ENCODE results near the gene UBAP2. TPM values are rescaled to one million over a fixed set of nuclear protein-coding genes. Genes with fewer than 3 reads are reported as not detected.

The UBAP2 gene
- total RNA-seq, 1 experiment from 2014 or later = 60.8 TPM

GRCh38 chr9:34097865-34098264, 49.2 kb upstream of the UBAP2 start:
- H3K4me2 ChIP-seq (ENCODE audit: insufficient read depth, insufficient read length, low read length) = no peak overlapping the region
- H4K91ac ChIP-seq (ENCODE audit: insufficient read length, low read depth, low read length) = no peak overlapping the region
- H3K14ac ChIP-seq (ENCODE audit: insufficient read depth, low read length) = no peak overlapping the region
- peaks cover 15 to 66% (median 46%) of the 10 kb centered on the region in 3 experiments; a peak in 6 of 7 replicates for H3K36me3 Mint-ChIP-seq (ENCODE audit: insufficient read depth in 1 of 3, low read depth in 3 of 3)
- H2BK5ac ChIP-seq (ENCODE audit: insufficient read length, low read length) = no peak overlapping the region
- no peaks in the 10 kb centered on the region for H3K4me1 ChIP-seq (ENCODE audit: insufficient read depth, low read length)
- no peaks in the 10 kb centered on the region for H3K4me1 Mint-ChIP-seq
- no peak overlapping the region for H3K23ac ChIP-seq (ENCODE audit: insufficient read length, low read depth, low read length)
- no peak overlapping the region for H3K4me3 Mint-ChIP-seq
- H2BK20ac ChIP-seq (ENCODE audit: low read depth, low read length, poor library complexity, severe bottlenecking) = no peak overlapping the region
- H3K9me3 Mint-ChIP-seq = no peaks in the 10 kb centered on the region
- no peak overlapping the region for H2AFZ ChIP-seq (ENCODE audit: low read length)
- no peaks in the 10 kb centered on the region for H3K79me2 ChIP-seq (ENCODE audit: insufficient read depth, low read length)
- H3K27ac Mint-ChIP-seq = peak overlapping the region in 1 of 3 experiments; percentile 59; a peak in 2 of 7 replicates
- no peak for DNase-seq
- H4K20me1 ChIP-seq (ENCODE audit: control insufficient read depth, insufficient read depth, insufficient read length) = no peaks in the 10 kb centered on the region
- H3K56ac ChIP-seq (ENCODE audit: insufficient read length, low read depth, low read length) = no peak overlapping the region
- no peaks in the 10 kb centered on the region for H3K79me1 ChIP-seq (ENCODE audit: insufficient read depth, low read depth, low read length, poor library complexity, severe bottlenecking)
- no peak overlapping the region for H3K9ac ChIP-seq (ENCODE audit: extremely low read depth, insufficient read length, low read length)
- H3T11ph ChIP-seq (ENCODE audit: low read length) = no peak overlapping the region
- no peaks in the 10 kb centered on the region for H3K27me3 Mint-ChIP-seq (ENCODE audit: low read depth)
- no peak overlapping the region for H2BK120ac ChIP-seq (ENCODE audit: low read depth, low read length, poor library complexity, severe bottlenecking)
- no CpG with 5 or more reads among the region's 1 CpG for WGBS (ENCODE audit: extremely low coverage, insufficient read length, low lambda C conversion rate)
- H2AK5ac ChIP-seq (ENCODE audit: insufficient read length, low read length) = no peak overlapping the region
- H2BK12ac ChIP-seq (ENCODE audit: insufficient read length, low read depth, low read length) = no peak overlapping the region
- H3K4ac ChIP-seq (ENCODE audit: low read depth, low read length) = no peak overlapping the region
- H2BK15ac ChIP-seq (ENCODE audit: low read depth, low read length) = no peak overlapping the region
- TF ChIP-seq CTCF (conservative IDR thresholded peaks at IDR 0.05) = no peak
- no peak overlapping the region for H3K18ac ChIP-seq (ENCODE audit: insufficient read length, low read depth, low read length)
- H3K9me3 ChIP-seq (ENCODE audit: control insufficient read depth, low read depth, low read length) = no peaks in the 10 kb centered on the region
- H4K8ac ChIP-seq (replicated peaks; ENCODE audit: insufficient read length, low read depth, low read length) = no peak overlapping the region
- no peak overlapping the region for H4K5ac ChIP-seq (ENCODE audit: insufficient read length, low read depth, low read length)
- no peaks in the 10 kb centered on the region for H3K23me2 ChIP-seq (ENCODE audit: insufficient read length, low read depth, low read length, poor library complexity, severe bottlenecking)
- H3K27ac ChIP-seq (ENCODE audit: insufficient read length, low read depth, low read length) = no peak overlapping the region
- no peaks in the 10 kb centered on the region for H3K27me3 ChIP-seq (ENCODE audit: insufficient read depth, low read length)

All from H9 (cell line).